HG03457 (cell line): ENCODE measurements around the gene MYLK.
"Not testable (repeated sequence)": the region's sequence is repeated elsewhere in the genome, so short reads cannot be mapped to it uniquely, and the experiment has no call there.

Experiments
- ATAC-seq: cut with Tn5 transposase; IDR thresholded peaks from one replicate; pipeline ENCODE4 v1.9.1; 2021; ENCODE audit warnings: moderate number of reproducible peaks; ENCODE audit not compliant: unreplicated experiment

MYLK gene

GRCh38 chr3:123728014-123728413, 156.1 kb downstream of the MYLK start:
- ATAC-seq, result no peak

- no peak for ATAC-seq
Observed at GRCh38 chr3:123725652-123726400, 158.3 kb downstream of the MYLK start.

GRCh38 chr3:123724306-123724705, 159.8 kb downstream of the MYLK start:
- no peak for ATAC-seq

- no peak for ATAC-seq
Observed at GRCh38 chr3:123723522-123724168, 160.5 kb downstream of the MYLK start.

- ATAC-seq, result no peak
Observed at GRCh38 chr3:123723070-123723469, 161.1 kb downstream of the MYLK start.

GRCh38 chr3:123722456-123722855, 161.7 kb downstream of the MYLK start:
- no peak for ATAC-seq

GRCh38 chr3:123722021-123722420, 162.1 kb downstream of the MYLK start:
- ATAC-seq, result no peak

- not testable (repeated sequence) for ATAC-seq
Observed at GRCh38 chr3:123721095-123721689, 162.9 kb downstream of the MYLK start.

- no peak for ATAC-seq
Observed at GRCh38 chr3:123720638-123721037, 163.5 kb downstream of the MYLK start.

GRCh38 chr3:123719862-123720453, 164.2 kb downstream of the MYLK start:
- ATAC-seq, result no peak

GRCh38 chr3:123719061-123719756, 164.9 kb downstream of the MYLK start:
- ATAC-seq, result not testable (repeated sequence)

- no peak for ATAC-seq
Observed at GRCh38 chr3:123718108-123718507, 166.0 kb downstream of the MYLK start.

GRCh38 chr3:123717451-123717850, 166.7 kb downstream of the MYLK start:
- not testable (repeated sequence) for ATAC-seq

- no peak for ATAC-seq
Observed at GRCh38 chr3:123716411-123716810, 167.7 kb downstream of the MYLK start.

GRCh38 chr3:123713211-123713610, 170.9 kb downstream of the MYLK start:
- no peak for ATAC-seq

GRCh38 chr3:123712077-123712860, 171.9 kb downstream of the MYLK start:
- no peak for ATAC-seq

- no peak for ATAC-seq
Observed at GRCh38 chr3:123711356-123711755, 172.8 kb downstream of the MYLK start.

- no peak for ATAC-seq
Observed at GRCh38 chr3:123708531-123708930, 175.6 kb downstream of the MYLK start.

GRCh38 chr3:123707641-123708040, 176.5 kb downstream of the MYLK start:
- not testable (repeated sequence) for ATAC-seq

- ATAC-seq, result no peak
Observed at GRCh38 chr3:123706871-123707270, 177.3 kb downstream of the MYLK start.
